NT2/D1 (cell line): ENCODE data around the gene MYF5.

ENCODE experiments used
- SUZ12 ChIP-seq: IDR thresholded peaks from 2 replicates; pipeline ENCODE4 v1.6.1; 2011; ENCODE audit not compliant: insufficient read length, insufficient read depth; ENCODE audit errors: extremely low read depth
- YY1 ChIP-seq: IDR thresholded peaks from 2 replicates; pipeline ENCODE4 v1.6.1; 2011; ENCODE audit not compliant: insufficient read length, insufficient read depth
- ZNF274 ChIP-seq: IDR thresholded peaks from 2 replicates; pipeline ENCODE4 v1.6.1; 2011; ENCODE audit warnings: mild to moderate bottlenecking, low read depth, low read length

DNA sequence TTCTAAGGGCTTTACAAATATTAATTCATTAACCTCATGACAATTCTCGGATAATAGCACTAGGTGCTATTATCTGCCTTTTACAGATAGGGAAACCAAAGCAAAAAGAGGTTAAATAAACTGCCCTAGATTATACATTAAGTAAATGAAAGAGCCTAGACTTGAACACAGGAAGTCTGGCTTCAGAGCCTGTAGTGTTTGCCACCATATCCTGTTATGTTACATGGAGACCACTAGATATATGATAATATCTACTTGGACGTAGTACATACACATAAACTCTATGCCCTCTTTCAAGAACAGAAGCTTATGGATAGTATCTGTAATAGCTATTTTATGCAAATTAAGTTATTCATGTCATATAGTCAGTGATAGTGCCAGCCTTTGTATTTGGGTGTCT, 26.2 kb upstream of the MYF5 start:
- no peak for TF ChIP-seq YY1
- TF ChIP-seq ZNF274, result no peak
- no peak for TF ChIP-seq SUZ12
